Measurements from ENCODE around the gene CAP1.
"Not testable (repeated sequence)": the region's sequence is repeated elsewhere in the genome, so short reads cannot be mapped to it uniquely, and the experiment has no call there.

Gene CAP1

GRCh38 chr1:40059338-40059959 lies 18.9 kb downstream of the CAP1 start:
- H3K4me3 ChIP-seq (ENCODE audit: low read length), result peak overlapping the region; percentile 66; the same call in 1 of the 2 replicates
- TF ChIP-seq ZNF274 (IDR thresholded peaks at IDR 0.05; ENCODE audit: low read depth, low read length), result no peak

- TF ChIP-seq ZNF274 (IDR thresholded peaks at IDR 0.05; ENCODE audit: low read depth, low read length), result no peak
- H3K4me3 ChIP-seq (ENCODE audit: low read length), result peak overlapping the region; percentile 66; the same call in 1 of the 2 replicates
Observed at GRCh38 chr1:40059960-40060750, 19.6 kb downstream of the CAP1 start.

DNA sequence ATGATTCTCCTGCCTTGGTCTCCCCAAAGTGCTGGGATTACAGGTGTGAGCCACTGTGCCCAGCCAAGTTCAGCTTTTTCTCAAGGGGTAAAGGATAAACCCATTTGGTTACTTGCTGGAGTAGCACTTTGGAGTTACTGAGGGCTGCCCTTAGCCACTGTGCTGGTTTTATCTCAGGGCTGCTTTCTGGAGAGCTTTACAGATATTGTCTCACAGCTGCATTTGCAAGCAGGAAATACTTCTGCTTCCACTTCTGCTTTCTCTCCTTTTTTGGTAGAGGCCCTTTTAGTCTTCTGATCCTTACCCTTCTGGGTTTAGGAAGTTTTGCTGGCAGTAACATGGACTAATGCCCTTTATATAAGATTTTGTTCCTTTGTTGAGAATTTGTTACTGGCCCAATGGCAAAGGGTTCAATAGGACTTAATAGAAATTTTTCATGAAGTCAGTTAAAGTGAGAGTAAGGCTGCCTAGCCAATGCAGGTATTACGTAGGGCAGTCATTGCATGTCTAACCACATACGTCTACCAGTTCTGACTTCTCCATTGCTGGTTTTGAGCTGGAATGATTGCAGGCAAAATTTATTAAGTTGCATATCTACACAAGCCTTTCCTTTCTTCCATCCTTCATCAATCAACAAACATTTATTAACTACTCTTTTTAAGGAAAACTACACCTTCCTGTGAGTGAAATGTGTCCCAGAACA lies 24.4 kb downstream of the CAP1 start:
- peak overlapping the region; percentile 1; the same call in 1 of the 2 replicates for H3K4me3 ChIP-seq (ENCODE audit: low read length)
- no peak for TF ChIP-seq ZNF274 (IDR thresholded peaks at IDR 0.05; ENCODE audit: low read depth, low read length)

DNA sequence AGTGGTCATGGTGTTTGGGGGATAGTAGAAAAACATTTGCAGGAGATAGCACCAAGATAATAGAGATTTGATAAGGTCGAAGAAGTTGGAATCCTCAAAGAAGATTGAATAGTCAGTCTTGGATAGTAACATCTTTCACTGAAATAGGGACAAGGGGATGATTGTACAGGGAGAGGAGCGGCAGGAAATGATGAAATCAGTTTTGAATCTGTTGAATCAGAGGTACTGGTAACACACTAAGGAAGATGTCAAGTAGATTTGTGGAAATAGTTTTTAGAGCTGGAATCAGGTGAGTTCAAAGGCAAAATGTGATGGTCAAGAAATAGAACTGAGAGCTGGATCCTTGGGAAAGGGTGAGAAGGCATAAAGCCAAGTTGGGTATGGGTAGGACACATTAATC lies 26.5 kb downstream of the CAP1 start:
- no peak overlapping the region for H3K4me3 ChIP-seq (ENCODE audit: low read length)
- no peak for TF ChIP-seq ZNF274 (IDR thresholded peaks at IDR 0.05; ENCODE audit: low read depth, low read length)

DNA sequence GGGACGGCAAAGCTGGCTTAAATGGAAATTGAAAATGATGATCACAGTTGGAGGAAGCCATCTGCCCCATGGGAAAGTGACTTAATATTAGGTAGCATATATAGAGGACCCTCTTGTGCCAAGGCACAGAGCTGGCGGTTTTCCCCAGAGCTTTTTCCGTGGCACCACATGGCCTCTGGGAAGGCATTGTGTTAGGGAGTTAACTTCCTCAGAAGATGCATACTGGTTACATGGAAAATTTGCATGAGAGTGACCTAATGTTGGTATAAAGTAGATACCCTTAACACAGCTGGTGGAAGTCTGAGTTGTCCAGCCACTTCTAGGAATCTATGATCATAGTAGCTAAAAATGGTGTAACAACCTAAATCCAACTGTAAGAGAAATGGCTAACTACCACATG lies 27.3 kb downstream of the CAP1 start:
- no peak overlapping the region for H3K4me3 ChIP-seq (ENCODE audit: low read length)

DNA sequence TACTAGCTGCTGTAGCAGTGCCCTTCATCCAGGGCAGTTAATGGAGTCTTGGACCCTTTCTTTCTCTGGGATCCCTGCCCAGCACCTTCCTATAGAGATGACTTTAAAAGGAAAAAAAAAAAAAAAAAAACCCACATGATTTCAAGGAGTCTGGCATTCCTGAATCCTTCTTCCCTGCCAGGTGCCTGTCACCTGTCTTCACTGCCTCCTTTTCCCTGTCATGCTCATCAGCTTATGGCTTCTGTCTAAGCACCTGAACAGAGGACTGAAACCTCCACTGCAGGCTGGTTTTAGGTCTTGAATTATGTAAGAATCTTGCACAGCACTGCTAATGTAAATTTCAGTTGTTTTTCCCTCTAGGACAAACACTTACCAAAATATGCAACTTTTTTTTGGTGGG lies 31.6 kb downstream of the CAP1 start:
- TF ChIP-seq ZNF274 (IDR thresholded peaks at IDR 0.05; ENCODE audit: low read depth, low read length), result no peak
- H3K4me3 ChIP-seq (ENCODE audit: low read length), result no peak overlapping the region

More for the DNA sequence above, 27.3 kb downstream of the CAP1 start:
- TF ChIP-seq ZNF274 (IDR thresholded peaks at IDR 0.05; ENCODE audit: low read depth, low read length), result no peak

- TF ChIP-seq ZNF274 (IDR thresholded peaks at IDR 0.05; ENCODE audit: low read depth, low read length), result no peak
- no peak overlapping the region for H3K4me3 ChIP-seq (ENCODE audit: low read length)
Observed at GRCh38 chr1:40073062-40073461, 32.5 kb downstream of the CAP1 start.

GRCh38 chr1:40075266-40075665 lies 34.7 kb downstream of the CAP1 start:
- no peak overlapping the region for H3K4me3 ChIP-seq (ENCODE audit: low read length)
- TF ChIP-seq ZNF274 (IDR thresholded peaks at IDR 0.05; ENCODE audit: low read depth, low read length), result no peak

GRCh38 chr1:40076895-40077312 lies 36.4 kb downstream of the CAP1 start:
- H3K4me3 ChIP-seq (ENCODE audit: low read length), result no peak overlapping the region
- TF ChIP-seq ZNF274 (IDR thresholded peaks at IDR 0.05; ENCODE audit: low read depth, low read length), result no peak

GRCh38 chr1:40078512-40079333 lies 38.2 kb downstream of the CAP1 start:
- no peak overlapping the region for H3K4me3 ChIP-seq (ENCODE audit: low read length)
- no peak for TF ChIP-seq ZNF274 (IDR thresholded peaks at IDR 0.05; ENCODE audit: low read depth, low read length)

DNA sequence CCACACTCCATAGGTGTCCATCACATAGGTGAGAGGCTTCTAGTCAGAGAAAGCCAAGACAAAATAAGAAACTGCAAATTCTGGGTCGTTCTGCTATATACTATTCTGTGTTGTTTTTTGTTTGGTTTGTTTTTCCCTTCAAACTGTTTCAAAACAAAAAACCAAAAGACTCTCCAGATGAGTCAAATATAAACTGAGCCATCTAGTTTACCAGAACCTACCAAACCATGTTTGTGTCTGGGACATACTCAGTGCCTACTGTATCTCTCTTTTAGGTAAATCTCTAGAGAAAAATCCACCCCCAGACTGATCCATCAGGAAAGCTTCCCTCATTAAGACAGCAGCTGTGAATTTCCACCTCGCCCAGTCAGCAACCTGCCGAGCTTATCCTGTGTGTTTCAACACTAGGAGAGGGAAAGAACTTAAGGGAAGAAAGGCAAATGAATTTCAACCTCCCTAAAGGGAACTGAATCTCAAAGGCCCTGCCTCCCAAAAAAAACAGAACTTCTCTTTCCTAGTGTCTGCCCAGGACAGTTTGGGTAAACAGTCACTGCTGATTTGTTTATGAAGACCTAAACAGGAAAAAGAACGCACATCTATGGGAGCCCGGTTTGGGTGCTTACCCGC lies 39.4 kb downstream of the CAP1 start:
- H3K4me3 ChIP-seq (ENCODE audit: low read length), result no peak overlapping the region
- TF ChIP-seq ZNF274 (IDR thresholded peaks at IDR 0.05; ENCODE audit: low read depth, low read length), result no peak

DNA sequence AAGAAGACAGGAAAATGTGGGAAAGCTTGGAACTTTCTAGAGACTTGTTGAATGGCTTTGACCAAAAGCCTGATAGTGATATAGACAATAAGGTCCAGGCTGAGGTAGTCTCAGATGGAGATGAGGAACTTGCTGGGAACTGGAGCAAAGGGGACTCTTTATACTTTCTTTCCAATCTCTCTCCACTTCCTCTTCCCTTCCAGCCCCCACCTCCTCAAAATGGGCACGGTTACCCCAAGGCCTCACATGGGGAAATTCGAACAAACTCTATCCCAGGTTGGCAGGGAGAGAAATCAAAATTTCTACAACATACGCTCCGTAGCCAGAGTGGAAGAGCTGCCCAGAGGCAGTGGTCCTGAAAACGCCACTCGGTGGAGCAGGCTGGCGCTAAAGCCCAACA lies 41.3 kb downstream of the CAP1 start:
- no peak for TF ChIP-seq ZNF274 (IDR thresholded peaks at IDR 0.05; ENCODE audit: low read depth, low read length)

GRCh38 chr1:40084750-40085149 lies 44.2 kb downstream of the CAP1 start:
- not testable (repeated sequence) for H3K4me3 ChIP-seq (ENCODE audit: low read length)

More for the DNA sequence above, 41.3 kb downstream of the CAP1 start:
- no peak overlapping the region for H3K4me3 ChIP-seq (ENCODE audit: low read length)
